ENCODE results near the gene MTPN. TPM values are rescaled to one million over a fixed set of nuclear protein-coding genes. Genes with fewer than 3 reads are reported as not detected.
A peak's percentile ranks its signal among the peaks of the same experiment; 100 is the strongest.

Gene MTPN
- total RNA-seq, 1 experiment from 2014 or later = 98.2 TPM

- H3K4me2 ChIP-seq (ENCODE audit: insufficient read depth, insufficient read length, low read length) = no peak overlapping the region
- H3K9me3 Mint-ChIP-seq = no peaks in the 10 kb centered on the region
- no peak overlapping the region for H4K5ac ChIP-seq (ENCODE audit: insufficient read length, low read depth, low read length)
- no peaks in the 10 kb centered on the region for H4K20me1 ChIP-seq (ENCODE audit: control insufficient read depth, insufficient read depth, insufficient read length)
- no peak overlapping the region for H3K9ac ChIP-seq (ENCODE audit: extremely low read depth, insufficient read length, low read length)
- H3K4me3 Mint-ChIP-seq = no peak overlapping the region
- H3K27ac Mint-ChIP-seq = peak overlapping the region in 2 of 3 experiments; percentile 72 to 91; a peak in 3 of 7 replicates
- H2BK5ac ChIP-seq (ENCODE audit: insufficient read length, low read length) = no peak overlapping the region
- no peak overlapping the region for H3K23ac ChIP-seq (ENCODE audit: insufficient read length, low read depth, low read length)
- no peaks in the 10 kb centered on the region for H3K79me2 ChIP-seq (ENCODE audit: insufficient read depth, low read length)
- no peak overlapping the region for H4K91ac ChIP-seq (ENCODE audit: insufficient read length, low read depth, low read length)
- no peak overlapping the region for H3T11ph ChIP-seq (ENCODE audit: low read length)
- no peak for TF ChIP-seq CTCF (conservative IDR thresholded peaks at IDR 0.05)
- H3K4me1 Mint-ChIP-seq = peaks cover 24 to 26% of the 10 kb centered on the region in 2 experiments
- no peaks in the 10 kb centered on the region for H3K23me2 ChIP-seq (ENCODE audit: insufficient read length, low read depth, low read length, poor library complexity, severe bottlenecking)
- H3K4me1 ChIP-seq (ENCODE audit: insufficient read depth, low read length) = peaks cover 8% of the 10 kb centered on the region
- no peak overlapping the region for H3K18ac ChIP-seq (ENCODE audit: insufficient read length, low read depth, low read length)
- H2AFZ ChIP-seq (ENCODE audit: low read length) = no peak overlapping the region
- no peaks in the 10 kb centered on the region for H3K27me3 Mint-ChIP-seq (ENCODE audit: low read depth)
- WGBS (ENCODE audit: extremely low coverage, insufficient read length, low lambda C conversion rate) = no CpG with 5 or more reads among the region's 3 CpGs
- H2BK15ac ChIP-seq (ENCODE audit: low read depth, low read length) = no peak overlapping the region
- H3K56ac ChIP-seq (ENCODE audit: insufficient read length, low read depth, low read length) = no peak overlapping the region
- no peaks in the 10 kb centered on the region for H3K9me3 ChIP-seq (ENCODE audit: control insufficient read depth, low read depth, low read length)
- H4K8ac ChIP-seq (replicated peaks; ENCODE audit: insufficient read length, low read depth, low read length) = no peak overlapping the region
- H2BK120ac ChIP-seq (ENCODE audit: low read depth, low read length, poor library complexity, severe bottlenecking) = no peak overlapping the region
- H2AK5ac ChIP-seq (ENCODE audit: insufficient read length, low read length) = no peak overlapping the region
- no peak overlapping the region for H2BK12ac ChIP-seq (ENCODE audit: insufficient read length, low read depth, low read length)
- no peak overlapping the region for H3K27ac ChIP-seq (ENCODE audit: insufficient read length, low read depth, low read length)
- H3K4ac ChIP-seq (ENCODE audit: low read depth, low read length) = no peak overlapping the region
- H3K14ac ChIP-seq (ENCODE audit: insufficient read depth, low read length) = no peak overlapping the region
- H3K27me3 ChIP-seq (ENCODE audit: insufficient read depth, low read length) = no peaks in the 10 kb centered on the region
- peaks cover 6 to 10% (median 6%) of the 10 kb centered on the region in 3 experiments; a peak in 6 of 7 replicates for H3K36me3 Mint-ChIP-seq (ENCODE audit: insufficient read depth in 1 of 3, low read depth in 3 of 3)
- H3K79me1 ChIP-seq (ENCODE audit: insufficient read depth, low read depth, low read length, poor library complexity, severe bottlenecking) = no peaks in the 10 kb centered on the region
- H2BK20ac ChIP-seq (ENCODE audit: low read depth, low read length, poor library complexity, severe bottlenecking) = no peak overlapping the region
- DNase-seq = no peak
These were observed 47.4 kb downstream of the MTPN start for GRCh38 chr7:135929722-135930141.

Data from H9 (cell line).